Stimulated activated CD4-positive, alpha-beta T cell treated with anti-CD3 and anti-CD28 coated beads, Interleukin-12 subunit alpha, Interleukin-12 subunit beta, amount 100 ng/mL, for 24 hours (primary cell): ENCODE data around the gene MIX23.

Experiments
- DNase-seq, 2 experiments: peaks; one replicate each; pipeline ENCODE4 v3.0.0-alpha.2; 2020; ENCODE audit warnings: low read depth in 2 of 2

The MIX23 gene

DNA sequence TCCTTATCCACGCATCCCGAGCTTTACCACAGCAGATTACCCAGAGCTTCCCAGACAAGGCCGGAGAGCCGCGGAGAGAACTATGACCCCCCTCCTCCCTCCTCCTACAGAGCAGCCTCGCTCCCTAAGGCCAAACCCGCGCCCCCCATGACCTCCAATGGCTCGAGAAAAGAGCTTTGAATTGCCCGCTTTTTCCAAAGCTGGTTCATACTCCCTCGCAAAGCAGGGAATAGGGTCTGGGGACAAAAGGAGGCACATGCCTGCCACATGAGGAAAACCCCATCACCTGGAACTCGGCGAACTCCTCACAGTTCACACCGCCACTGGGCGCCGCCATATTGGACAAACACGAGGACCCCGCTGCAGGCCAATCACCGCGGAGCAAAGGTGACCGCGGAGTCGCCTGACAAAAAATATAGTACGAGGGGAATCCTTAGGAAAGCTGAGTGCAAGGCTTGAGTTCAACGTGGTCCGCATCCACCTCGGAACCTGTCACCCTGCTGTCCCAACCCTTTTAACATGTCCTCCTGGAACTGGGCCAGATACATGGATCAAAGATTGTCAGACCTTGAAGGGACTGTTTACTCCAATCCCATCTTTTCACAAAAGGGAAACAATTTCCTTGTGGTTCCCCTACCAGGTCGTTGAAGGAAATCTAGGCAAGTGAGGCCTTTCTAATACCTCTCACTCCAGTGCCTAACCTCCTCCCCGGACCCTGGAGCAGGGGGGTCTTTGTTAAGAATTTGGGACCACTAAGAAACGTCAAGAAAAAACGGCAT is at the start of gene MIX23:
Gene MIX23, minus strand, starts transcription at position 344 of the 779 bp plus-strand sequence. Its CDS starts 7 bp downstream, at position 337.
- peak; percentile 78 to 87 for DNase-seq

GRCh38 chr3:122430371-122430770 is 47.3 kb upstream of the MIX23 start:
- no peak for DNase-seq

GRCh38 chr3:122427857-122428471 is 44.9 kb upstream of the MIX23 start:
- DNase-seq, result no peak

DNA sequence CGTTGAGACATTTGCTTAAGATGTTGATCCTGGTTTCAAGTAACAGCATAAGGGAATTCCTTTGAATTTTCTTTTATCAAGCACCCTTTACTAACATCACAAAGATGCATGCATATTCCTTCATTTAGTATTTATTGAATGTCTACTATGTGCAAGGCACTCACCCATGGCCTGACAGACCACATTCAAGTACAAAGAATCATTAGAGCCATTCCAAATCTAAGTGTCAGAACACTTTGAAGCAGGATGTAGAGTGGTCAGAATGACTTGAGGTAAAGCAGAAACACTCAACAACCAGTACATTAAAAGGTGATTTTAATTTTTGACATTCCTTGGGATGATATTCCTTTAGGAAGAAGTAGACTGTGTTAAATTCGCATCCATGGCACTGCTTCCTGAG is 38.8 kb upstream of the MIX23 start:
- DNase-seq, result no peak

- DNase-seq, result no peak
Observed at GRCh38 chr3:122421101-122421500, 38.1 kb upstream of the MIX23 start.

DNA sequence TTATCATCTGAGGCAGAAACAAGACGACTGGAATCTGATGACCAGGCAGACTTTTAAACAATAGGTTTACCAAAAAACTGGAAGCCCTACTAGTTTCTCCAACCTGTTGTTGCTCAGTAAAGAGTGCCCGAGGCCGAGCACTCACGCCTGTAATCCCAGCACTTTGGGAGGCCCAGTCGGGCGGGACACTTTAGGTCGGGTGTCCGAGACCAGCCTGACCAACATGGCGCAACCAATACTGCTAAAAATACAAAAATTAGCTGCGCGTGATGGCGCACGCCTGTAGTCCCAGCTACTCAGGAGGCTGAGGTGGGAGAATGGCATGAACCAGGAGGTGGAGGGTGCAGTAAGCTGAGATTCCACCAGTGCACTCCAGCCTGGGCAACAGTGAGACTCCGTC is 33.9 kb upstream of the MIX23 start:
- DNase-seq, result no peak

DNA sequence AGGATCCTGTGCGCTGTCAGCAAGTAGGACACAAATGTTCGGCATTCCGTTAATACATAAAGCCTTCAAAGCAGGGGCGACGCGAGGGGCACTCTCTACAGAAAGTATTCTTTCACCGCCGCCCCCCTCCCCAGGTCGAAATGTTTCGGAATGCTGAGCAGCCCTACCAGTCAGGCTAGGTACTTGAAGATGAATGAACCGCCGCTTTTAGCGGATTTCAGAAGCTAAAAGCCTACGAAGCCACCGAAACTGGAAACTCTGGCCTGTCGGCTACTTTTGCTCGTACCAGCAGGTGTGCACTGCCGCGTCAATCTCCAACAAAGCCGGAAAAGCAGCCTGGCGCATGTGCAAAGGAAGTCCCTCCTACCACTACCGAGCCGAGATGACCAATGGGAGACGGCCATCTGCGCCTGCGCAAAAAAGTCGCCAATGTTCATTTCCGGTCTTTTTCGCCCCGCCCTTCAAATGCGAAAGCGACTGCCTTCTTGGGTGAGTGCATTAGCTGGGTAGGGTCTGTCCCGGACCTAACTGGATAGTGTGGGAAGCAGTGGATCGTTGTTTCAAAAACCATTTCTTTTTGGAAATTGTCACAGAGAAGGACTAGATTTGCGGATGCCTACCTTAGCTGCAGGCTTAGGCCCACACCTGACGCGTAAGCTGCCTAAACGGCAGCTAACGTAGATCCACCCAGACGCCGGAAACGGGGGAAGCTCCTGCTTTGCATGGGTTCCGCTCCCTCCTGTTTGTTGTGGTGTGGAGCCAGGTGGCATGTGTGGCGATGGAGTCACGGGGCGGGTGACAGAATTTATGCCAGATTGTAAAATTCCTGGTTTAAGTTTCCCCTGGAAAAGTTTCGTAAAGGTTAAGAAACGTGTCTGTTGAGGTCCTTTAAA is 33.0 kb upstream of the MIX23 start, which contains the start of gene WDR5B:
Gene WDR5B, minus strand, starts transcription at position 301 of the 893 bp plus-strand sequence. CDS start 534 bp downstream, outside the sequence.
- DNase-seq, result peak; percentile 98 to 99

GRCh38 chr3:122415104-122415744 is 32.2 kb upstream of the MIX23 start:
- DNase-seq, result peak in 1 of 2 experiments; percentile 22

DNA sequence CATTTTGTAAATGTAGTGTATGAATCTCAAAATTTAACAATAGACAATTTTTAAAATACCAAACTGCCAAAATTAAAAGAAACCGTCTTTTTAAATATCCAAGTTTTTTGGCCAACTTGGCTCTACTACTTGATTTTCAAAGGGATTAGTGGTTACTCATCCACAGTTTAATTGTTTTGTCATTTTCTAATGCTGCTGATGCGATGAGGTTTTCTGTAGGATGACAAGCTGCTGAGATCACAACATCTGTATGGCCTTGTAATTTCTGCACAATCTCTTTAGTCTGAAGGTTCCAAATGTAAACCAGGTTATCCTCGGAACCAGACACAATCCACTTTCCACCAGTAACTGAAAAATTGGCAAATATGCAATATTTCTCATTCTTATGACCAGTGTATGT is 31.4 kb upstream of the MIX23 start:
- no peak for DNase-seq

DNA sequence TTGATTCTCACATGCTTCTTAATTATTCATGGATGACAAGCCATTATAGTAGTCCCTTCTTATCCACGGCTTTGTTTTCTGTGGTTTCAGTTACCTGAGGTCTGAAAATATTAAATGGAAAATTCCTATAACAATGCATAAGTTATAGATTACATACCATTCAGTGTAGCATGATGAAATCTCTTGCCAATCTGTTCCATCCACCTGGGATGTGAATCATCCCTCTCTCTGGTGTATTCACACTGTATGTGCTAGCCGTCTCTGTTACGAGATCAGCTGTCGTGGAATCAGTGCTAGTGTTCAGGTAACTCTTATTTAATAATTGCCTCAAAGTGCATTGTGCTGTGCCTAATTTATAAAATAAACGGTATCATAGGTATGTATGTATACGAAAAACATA is 27.6 kb upstream of the MIX23 start:
- no peak for DNase-seq

- no peak for DNase-seq
Observed at GRCh38 chr3:122410111-122410510, 27.1 kb upstream of the MIX23 start.

GRCh38 chr3:122409446-122409845 is 26.4 kb upstream of the MIX23 start:
- no peak for DNase-seq

DNA sequence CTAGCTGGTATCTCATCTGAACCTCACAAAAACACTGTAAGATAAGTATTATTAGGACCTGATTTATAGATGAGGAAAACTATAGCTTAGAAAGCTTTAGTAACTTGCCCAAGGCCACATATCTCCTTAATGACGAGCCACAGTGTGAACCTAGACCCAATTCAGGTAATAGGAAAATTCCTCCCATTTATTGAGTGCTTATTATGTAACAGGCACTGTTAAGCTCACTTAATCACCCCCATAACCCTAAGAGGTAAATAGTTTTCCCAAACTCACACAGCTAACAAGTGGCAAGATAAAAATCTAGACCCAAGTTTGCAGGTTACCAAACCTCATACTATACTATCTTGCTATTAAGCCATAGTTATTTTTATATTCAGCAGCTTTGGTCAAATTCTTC is 24.9 kb upstream of the MIX23 start:
- DNase-seq, result no peak

GRCh38 chr3:122406198-122406597 is 23.2 kb upstream of the MIX23 start:
- DNase-seq, result no peak

GRCh38 chr3:122405015-122405414 is 22.0 kb upstream of the MIX23 start:
- DNase-seq, result no peak

- DNase-seq, result no peak
Observed at GRCh38 chr3:122403489-122403888, 20.5 kb upstream of the MIX23 start.

DNA sequence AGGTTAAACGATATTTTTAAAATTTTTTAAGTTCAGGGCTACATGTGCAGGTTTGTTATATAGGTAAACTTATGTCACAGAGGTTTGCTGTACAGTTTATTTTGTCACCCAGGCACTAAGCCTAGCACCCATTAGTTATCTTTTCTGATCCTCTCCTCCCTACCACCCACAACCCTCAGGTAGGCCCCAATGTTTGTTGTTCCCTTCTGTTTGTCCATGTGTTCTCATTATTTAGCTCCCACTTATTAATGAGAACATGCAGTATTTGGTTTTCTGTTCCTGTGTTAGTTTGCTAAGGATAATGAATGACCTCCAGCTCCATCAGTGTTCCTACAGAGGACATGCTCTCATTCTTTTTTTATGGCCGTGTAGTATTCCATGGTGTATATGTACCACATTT is 15.9 kb upstream of the MIX23 start:
- DNase-seq, result no peak

GRCh38 chr3:122397201-122397600 is 14.2 kb upstream of the MIX23 start:
- DNase-seq, result no peak

DNA sequence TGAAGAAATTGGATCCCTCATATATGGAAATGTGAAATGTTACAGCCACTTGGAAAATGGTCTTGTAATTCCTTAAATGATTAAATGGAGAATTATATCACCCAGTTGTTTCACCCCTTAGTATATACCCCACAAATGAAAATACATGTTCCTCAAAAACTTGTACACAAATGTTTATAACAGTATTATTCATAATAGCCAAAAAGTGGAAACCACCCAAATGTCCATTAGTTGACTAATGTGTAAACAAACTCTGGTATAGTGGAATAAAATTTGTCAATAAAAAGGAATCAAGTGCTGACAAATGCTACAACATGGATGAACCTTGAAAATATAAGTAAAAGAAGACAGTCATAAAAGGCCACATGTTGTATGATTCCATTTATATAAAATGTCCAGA is 13.5 kb upstream of the MIX23 start:
- DNase-seq, result no peak

DNA sequence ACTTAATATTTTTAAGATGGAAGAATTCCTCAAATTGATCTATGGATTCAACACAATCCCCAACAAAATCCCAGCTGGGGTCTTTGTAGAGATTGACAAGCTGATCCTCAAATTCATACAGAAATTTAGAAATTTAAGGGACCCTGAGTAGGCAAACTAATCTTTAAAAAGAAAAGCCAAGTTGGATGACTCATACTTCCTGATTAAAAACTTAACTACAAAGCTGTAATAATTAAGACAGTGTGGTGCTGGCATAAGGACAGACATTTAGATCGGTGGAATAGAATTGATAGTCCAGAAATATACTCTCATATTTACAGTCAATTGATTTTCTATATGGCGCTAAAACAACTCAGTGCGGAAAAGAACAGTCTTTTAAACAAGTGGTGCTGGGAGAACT is 12.6 kb upstream of the MIX23 start:
- DNase-seq, result no peak

GRCh38 chr3:122394173-122394572 is 11.1 kb upstream of the MIX23 start:
- DNase-seq, result no peak
